ENCODE measurements around the gene TUBB3.
"Not testable (repeated sequence)": the region's sequence is repeated elsewhere in the genome, so short reads cannot be mapped to it uniquely, and the experiment has no call there.

Gene TUBB3

GRCh38 chr16:89944773-89945172 lies 21.6 kb downstream of the TUBB3 start:
- no peak for DNase-seq

GRCh38 chr16:89945654-89946053 lies 22.5 kb downstream of the TUBB3 start:
- no peak for DNase-seq

- DNase-seq, result no peak
These were observed 23.4 kb downstream of the TUBB3 start for GRCh38 chr16:89946515-89946914.

GRCh38 chr16:89949121-89949742 lies 26.1 kb downstream of the TUBB3 start:
- DNase-seq, result no peak

GRCh38 chr16:89949756-89950155 lies 26.6 kb downstream of the TUBB3 start:
- no peak for DNase-seq

GRCh38 chr16:89951509-89951908 lies 28.4 kb downstream of the TUBB3 start:
- no peak for DNase-seq

- DNase-seq, result no peak
These were observed 28.9 kb downstream of the TUBB3 start for GRCh38 chr16:89952049-89952448.

- DNase-seq, result no peak
These were observed 29.4 kb downstream of the TUBB3 start for GRCh38 chr16:89952551-89952950.

- DNase-seq, result no peak
These were observed 30.7 kb downstream of the TUBB3 start for GRCh38 chr16:89953671-89954406.

- DNase-seq, result no peak
These were observed 31.3 kb downstream of the TUBB3 start for GRCh38 chr16:89954462-89954861.

GRCh38 chr16:89955001-89955685 lies 32.0 kb downstream of the TUBB3 start:
- DNase-seq, result no peak

GRCh38 chr16:89956505-89957215 lies 33.5 kb downstream of the TUBB3 start:
- no peak for DNase-seq

GRCh38 chr16:89957216-89957785 lies 34.2 kb downstream of the TUBB3 start:
- no peak for DNase-seq

GRCh38 chr16:89958068-89958467 lies 34.9 kb downstream of the TUBB3 start:
- no peak for DNase-seq

- no peak for DNase-seq
These were observed 35.5 kb downstream of the TUBB3 start for GRCh38 chr16:89958596-89958995.

- no peak for DNase-seq
These were observed 37.8 kb downstream of the TUBB3 start for GRCh38 chr16:89960966-89961365.

- DNase-seq, result no peak
These were observed 38.8 kb downstream of the TUBB3 start for GRCh38 chr16:89961920-89962319.

GRCh38 chr16:89962754-89963498 lies 39.8 kb downstream of the TUBB3 start:
- DNase-seq, result no peak

- no peak for DNase-seq
These were observed 41.1 kb downstream of the TUBB3 start for GRCh38 chr16:89964201-89964600.

- DNase-seq, result no peak
These were observed 42.5 kb downstream of the TUBB3 start for GRCh38 chr16:89965447-89966225.

- no peak for DNase-seq
These were observed 43.6 kb downstream of the TUBB3 start for GRCh38 chr16:89966756-89967155.

GRCh38 chr16:89967436-89967835 lies 44.3 kb downstream of the TUBB3 start:
- not testable (repeated sequence) for DNase-seq

Measured in stimulated activated CD4-positive, alpha-beta T cell treated with anti-CD3 and anti-CD28 coated beads, Interleukin-2, amount 100 ng/mL, for 48 hours (primary cell).